ENCODE data around the gene FOS.
A peak's percentile ranks its signal among the peaks of the same experiment; 100 is the strongest.

Gene FOS

DNA sequence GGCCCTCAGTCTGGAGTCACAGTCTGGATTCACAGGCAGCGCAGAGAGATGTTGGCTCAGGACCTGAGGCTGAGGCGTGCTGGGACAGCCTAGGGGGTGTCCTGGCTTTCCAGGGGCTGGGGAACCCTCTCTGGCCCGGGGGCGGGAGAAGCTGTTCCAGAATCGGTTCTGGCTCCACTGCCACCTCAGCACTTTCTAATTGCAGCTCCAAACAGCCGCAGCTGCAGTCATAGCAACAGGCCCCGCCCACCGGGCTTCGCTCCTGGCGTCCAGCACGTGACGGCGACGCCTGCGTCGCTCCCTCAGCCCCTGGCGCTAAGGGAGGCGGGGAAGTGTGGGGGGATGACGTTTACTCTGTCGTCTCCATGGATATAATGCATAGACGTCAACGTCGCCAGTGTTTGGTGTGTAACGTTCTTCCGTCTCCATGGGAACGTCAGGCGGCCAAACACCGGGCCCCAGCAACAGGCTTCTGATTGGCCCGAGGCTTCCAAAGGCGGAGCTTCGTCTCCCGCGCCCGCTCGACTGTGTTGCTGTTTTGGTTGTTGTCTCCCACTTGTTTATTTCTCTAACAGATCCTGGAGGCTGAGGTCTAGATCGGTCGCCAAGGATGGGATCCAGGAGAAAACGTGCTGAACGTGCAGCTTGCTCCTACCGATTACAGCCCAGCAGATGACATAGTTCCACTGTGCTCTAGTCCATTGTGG lies 19.7 kb upstream of the FOS start:
- Histone ChIP-seq H4K91ac (ENCODE audit: low read depth, low read length) (peak overlapping the region; percentile 96), H3K79me1 (ENCODE audit: low read length) (peaks cover 21% of the 10 kb centered on the region), H3K9me3 (ENCODE audit: insufficient read depth, low read depth, low read length) (no peaks in the 10 kb centered on the region), H3K36me3 (ENCODE audit: control insufficient read depth in 1 of 2, insufficient read depth in 2 of 2, low read length in 2 of 2) (no peaks in the 10 kb centered on the region), H3K4me2 (ENCODE audit: low read length) (peak overlapping the region; percentile 76), H2BK5ac (ENCODE audit: low read depth, low read length, poor library complexity) (peak overlapping the region; percentile 98), H3K23ac (ENCODE audit: low read length) (no peak overlapping the region), H3K79me2 (ENCODE audit: control insufficient read depth, insufficient read depth, low read length, poor library complexity) (peaks cover 6% of the 10 kb centered on the region), H2AFZ (ENCODE audit: insufficient read depth, low read length, poor library complexity) (peak overlapping the region; percentile 87), H3K14ac (ENCODE audit: low read length) (peak overlapping the region; percentile 72), H3K4me3 (ENCODE audit: low read depth, low read length) (peak overlapping the region; percentile 50), H3K4me1 (ENCODE audit: control insufficient read depth in 1 of 2, insufficient read depth in 2 of 2, low read length in 2 of 2) (peaks cover 25 to 26% of the 10 kb centered on the region in 2 experiments), H3K9ac (ENCODE audit: low read length) (peak overlapping the region; percentile 3), H4K12ac (ENCODE audit: low read depth, low read length) (peak overlapping the region; percentile 8), H3K27me3 (ENCODE audit: insufficient read depth, low read length) (no peaks in the 10 kb centered on the region), H2BK12ac (ENCODE audit: low read length) (peak overlapping the region; percentile 93), H4K8ac (ENCODE audit: low read depth, low read length) (peak overlapping the region; percentile 92), H3K18ac (ENCODE audit: low read length) (peak overlapping the region; percentile 80), H3K27ac (ENCODE audit: low read depth, low read length) (peak overlapping the region; percentile 98), H3K4ac (ENCODE audit: low read depth, low read length) (peak overlapping the region; percentile 53), H2BK120ac (ENCODE audit: insufficient read depth, low read length, poor library complexity) (peak overlapping the region; percentile 89), H2AK5ac (ENCODE audit: low read length) (peak overlapping the region; percentile 75)
- WGBS (ENCODE audit: extremely low coverage, insufficient coverage, insufficient read length), result no CpG with 5 or more reads among the region's 40 CpGs
- DNase-seq, result peak; percentile 100

GRCh38 chr14:75259510-75259855 lies 19.1 kb upstream of the FOS start:
- no peak for DNase-seq

DNA sequence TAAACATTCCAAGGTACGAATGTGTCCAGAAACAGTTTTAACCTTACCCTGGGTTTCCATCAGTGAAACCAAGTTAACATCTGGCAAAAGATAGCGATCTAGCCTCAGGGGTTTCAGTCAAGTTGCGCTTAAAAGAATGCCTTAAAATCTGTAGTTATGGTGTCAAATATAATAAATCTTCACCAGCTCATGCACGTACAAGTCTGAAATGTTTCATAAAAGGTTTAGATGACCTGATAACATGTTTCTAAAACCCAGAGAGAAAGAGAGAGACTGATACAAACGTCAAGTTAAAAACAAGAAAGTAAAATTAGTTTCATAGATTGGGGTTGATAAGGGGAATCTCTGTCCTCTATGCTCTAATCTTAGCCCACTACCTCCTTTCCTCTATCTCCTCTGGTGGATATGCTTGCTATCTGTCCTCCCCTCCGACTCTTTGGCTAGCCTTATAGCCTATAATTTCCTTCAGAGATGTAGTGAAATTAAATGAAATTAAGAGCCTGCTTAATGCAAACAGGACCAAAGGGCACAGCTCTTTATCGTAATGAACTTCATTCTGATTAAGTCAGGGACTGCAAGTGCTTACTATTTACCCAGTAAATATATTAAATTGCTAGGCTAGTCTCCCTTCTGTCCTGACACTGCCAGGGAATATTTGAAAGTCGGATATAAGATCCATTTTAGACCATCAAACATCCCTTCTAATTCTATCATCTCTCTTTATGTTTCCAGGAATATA lies 18.4 kb upstream of the FOS start:
- no peaks in the 10 kb centered on the region for H3K27me3 ChIP-seq (ENCODE audit: insufficient read depth, low read length)
- WGBS (ENCODE audit: extremely low coverage, insufficient coverage, insufficient read length), result no CpG with 5 or more reads among the region's 8 CpGs

More at GRCh38 chr14:75259510-75259855, 19.1 kb upstream of the FOS start:
- Histone ChIP-seq H4K12ac (ENCODE audit: low read depth, low read length) (peak overlapping the region; percentile 6), H3K4me3 (ENCODE audit: low read depth, low read length) (no peak overlapping the region), H2BK120ac (ENCODE audit: insufficient read depth, low read length, poor library complexity) (peak overlapping the region; percentile 89), H3K4me2 (ENCODE audit: low read length) (peak overlapping the region; percentile 53), H2AK5ac (ENCODE audit: low read length) (peak overlapping the region; percentile 75), H3K27me3 (ENCODE audit: insufficient read depth, low read length) (no peaks in the 10 kb centered on the region), H3K27ac (ENCODE audit: low read depth, low read length) (peak overlapping the region; percentile 98), H2BK5ac (ENCODE audit: low read depth, low read length, poor library complexity) (peak overlapping the region; percentile 79), H3K36me3 (ENCODE audit: control insufficient read depth in 1 of 2, insufficient read depth in 2 of 2, low read length in 2 of 2) (no peaks in the 10 kb centered on the region), H3K79me1 (ENCODE audit: low read length) (peaks cover 23% of the 10 kb centered on the region), H3K9ac (ENCODE audit: low read length) (peak overlapping the region; percentile 3), H3K23ac (ENCODE audit: low read length) (no peak overlapping the region), H3K4me1 (ENCODE audit: control insufficient read depth in 1 of 2, insufficient read depth in 2 of 2, low read length in 2 of 2) (peaks cover 23 to 24% of the 10 kb centered on the region in 2 experiments), H3K79me2 (ENCODE audit: control insufficient read depth, insufficient read depth, low read length, poor library complexity) (peaks cover 8% of the 10 kb centered on the region), H4K8ac (ENCODE audit: low read depth, low read length) (peak overlapping the region; percentile 40), H3K18ac (ENCODE audit: low read length) (peak overlapping the region; percentile 80), H3K4ac (ENCODE audit: low read depth, low read length) (peak overlapping the region; percentile 53), H2BK12ac (ENCODE audit: low read length) (peak overlapping the region; percentile 93), H4K91ac (ENCODE audit: low read depth, low read length) (peak overlapping the region; percentile 93), H3K9me3 (ENCODE audit: insufficient read depth, low read depth, low read length) (no peaks in the 10 kb centered on the region), H2AFZ (ENCODE audit: insufficient read depth, low read length, poor library complexity) (peak overlapping the region; percentile 87), H3K14ac (ENCODE audit: low read length) (peak overlapping the region; percentile 52)
- no CpG with 5 or more reads among the region's 7 CpGs for WGBS (ENCODE audit: extremely low coverage, insufficient coverage, insufficient read length)

DNA sequence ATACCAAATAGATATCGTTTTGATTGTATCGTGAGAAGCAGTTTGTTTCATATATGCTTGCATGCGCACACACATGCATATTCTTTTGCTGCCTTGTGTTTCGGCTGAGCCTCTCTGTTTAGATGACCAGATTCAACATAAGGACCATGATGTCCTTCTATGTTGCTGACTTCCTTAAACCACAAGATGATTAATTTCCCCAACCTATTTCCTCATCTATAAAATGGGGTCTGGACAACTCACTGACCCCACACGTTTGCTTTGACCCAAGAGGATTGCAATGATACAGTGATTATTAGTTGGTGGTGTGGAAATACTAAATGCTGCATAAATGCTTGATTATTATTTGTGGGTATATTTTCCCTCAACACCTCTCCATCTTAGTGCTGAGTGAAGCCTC lies 16.8 kb upstream of the FOS start:
- Histone ChIP-seq H3K4me1 (ENCODE audit: control insufficient read depth in 1 of 2, insufficient read depth in 2 of 2, low read length in 2 of 2) (peaks cover 25 to 26% of the 10 kb centered on the region in 2 experiments), H2AK5ac (ENCODE audit: low read length) (peak overlapping the region; percentile 79), H3K4ac (ENCODE audit: low read depth, low read length) (no peak overlapping the region), H3K27ac (ENCODE audit: low read depth, low read length) (no peak overlapping the region), H3K79me2 (ENCODE audit: control insufficient read depth, insufficient read depth, low read length, poor library complexity) (peaks cover 8% of the 10 kb centered on the region), H3K36me3 (ENCODE audit: control insufficient read depth in 1 of 2, insufficient read depth in 2 of 2, low read length in 2 of 2) (no peaks in the 10 kb centered on the region), H3K9me3 (ENCODE audit: insufficient read depth, low read depth, low read length) (no peaks in the 10 kb centered on the region), H3K4me3 (ENCODE audit: low read depth, low read length) (no peak overlapping the region), H3K27me3 (ENCODE audit: insufficient read depth, low read length) (no peaks in the 10 kb centered on the region), H3K4me2 (ENCODE audit: low read length) (no peak overlapping the region), H3K14ac (ENCODE audit: low read length) (peak overlapping the region; percentile 26), H2BK5ac (ENCODE audit: low read depth, low read length, poor library complexity) (no peak overlapping the region), H2BK12ac (ENCODE audit: low read length) (peak overlapping the region; percentile 97), H2AFZ (ENCODE audit: insufficient read depth, low read length, poor library complexity) (no peak overlapping the region), H4K8ac (ENCODE audit: low read depth, low read length) (no peak overlapping the region), H2BK120ac (ENCODE audit: insufficient read depth, low read length, poor library complexity) (peak overlapping the region; percentile 91), H4K91ac (ENCODE audit: low read depth, low read length) (peak overlapping the region; percentile 38), H3K23ac (ENCODE audit: low read length) (no peak overlapping the region), H4K12ac (ENCODE audit: low read depth, low read length) (no peak overlapping the region), H3K18ac (ENCODE audit: low read length) (no peak overlapping the region), H3K9ac (ENCODE audit: low read length) (no peak overlapping the region), H3K79me1 (ENCODE audit: low read length) (peaks cover 30% of the 10 kb centered on the region)
- DNase-seq, result no peak
- WGBS (ENCODE audit: extremely low coverage, insufficient coverage, insufficient read length), result no CpG with 5 or more reads among the region's 5 CpGs

More for the DNA sequence above, 18.4 kb upstream of the FOS start:
- Histone ChIP-seq H3K23ac (ENCODE audit: low read length) (no peak overlapping the region), H2BK5ac (ENCODE audit: low read depth, low read length, poor library complexity) (peak overlapping the region; percentile 52), H4K8ac (ENCODE audit: low read depth, low read length) (no peak overlapping the region), H3K9ac (ENCODE audit: low read length) (no peak overlapping the region), H3K79me2 (ENCODE audit: control insufficient read depth, insufficient read depth, low read length, poor library complexity) (peaks cover 8% of the 10 kb centered on the region), H2AK5ac (ENCODE audit: low read length) (no peak overlapping the region), H3K4me2 (ENCODE audit: low read length) (peak overlapping the region; percentile 38), H3K36me3 (ENCODE audit: control insufficient read depth in 1 of 2, insufficient read depth in 2 of 2, low read length in 2 of 2) (no peaks in the 10 kb centered on the region), H2BK120ac (ENCODE audit: insufficient read depth, low read length, poor library complexity) (no peak overlapping the region), H3K4me1 (ENCODE audit: control insufficient read depth in 1 of 2, insufficient read depth in 2 of 2, low read length in 2 of 2) (peaks cover 20% of the 10 kb centered on the region in 2 experiments), H3K18ac (ENCODE audit: low read length) (no peak overlapping the region), H3K79me1 (ENCODE audit: low read length) (peaks cover 21% of the 10 kb centered on the region), H3K4me3 (ENCODE audit: low read depth, low read length) (no peak overlapping the region), H3K9me3 (ENCODE audit: insufficient read depth, low read depth, low read length) (no peaks in the 10 kb centered on the region), H2AFZ (ENCODE audit: insufficient read depth, low read length, poor library complexity) (no peak overlapping the region), H3K4ac (ENCODE audit: low read depth, low read length) (no peak overlapping the region), H4K91ac (ENCODE audit: low read depth, low read length) (no peak overlapping the region), H3K27ac (ENCODE audit: low read depth, low read length) (peak overlapping the region; percentile 98), H2BK12ac (ENCODE audit: low read length) (no peak overlapping the region), H3K14ac (ENCODE audit: low read length) (peak overlapping the region; percentile 53), H4K12ac (ENCODE audit: low read depth, low read length) (no peak overlapping the region)
- peak; percentile 93 to 100 for DNase-seq

Data from trophoblast cell (in vitro differentiated cells and primary cell).